RWPE1 (cell line): Measurements from ENCODE around the gene PTBP1.
A peak's percentile ranks its signal among the peaks of the same experiment; 100 is the strongest.
"Not testable (repeated sequence)": the region's sequence is repeated elsewhere in the genome, so short reads cannot be mapped to it uniquely, and the experiment has no call there.

Source experiments
- CTCF ChIA-PET: fragments of 350-600 bp; sonication (Branson Sonifier 250); formaldehyde crosslinking; extraction: SDS; loops from one replicate; lab custom pipeline; 2021; lab: Yijun Ruan, JAX
- POLR2A ChIA-PET: fragments of 400-600 bp; formaldehyde crosslinking; extraction: SDS; loops from one replicate; lab custom pipeline; 2020; ENCODE audit warnings: antibody characterized with exemption; ENCODE audit not compliant: low non-redundant PET; lab: Yijun Ruan, JAX
- DNase-seq: peaks from one replicate; pipeline ENCODE4 v3.0.0; 2012; ENCODE audit warnings: low spot score
- H3K27ac ChIP-seq: fragments of 450-650 bp; 2 replicates; pipeline ENCODE4 v1.5.1; 2017
- TF ChIP-seq, protein P1 (sequence below): fragments of 450-650 bp; conservative IDR thresholded peaks from 2 replicates; pipeline ENCODE4 v1.5.1; 2017; ENCODE audit warnings: low read depth, mild to moderate bottlenecking

The PTBP1 gene

DNA sequence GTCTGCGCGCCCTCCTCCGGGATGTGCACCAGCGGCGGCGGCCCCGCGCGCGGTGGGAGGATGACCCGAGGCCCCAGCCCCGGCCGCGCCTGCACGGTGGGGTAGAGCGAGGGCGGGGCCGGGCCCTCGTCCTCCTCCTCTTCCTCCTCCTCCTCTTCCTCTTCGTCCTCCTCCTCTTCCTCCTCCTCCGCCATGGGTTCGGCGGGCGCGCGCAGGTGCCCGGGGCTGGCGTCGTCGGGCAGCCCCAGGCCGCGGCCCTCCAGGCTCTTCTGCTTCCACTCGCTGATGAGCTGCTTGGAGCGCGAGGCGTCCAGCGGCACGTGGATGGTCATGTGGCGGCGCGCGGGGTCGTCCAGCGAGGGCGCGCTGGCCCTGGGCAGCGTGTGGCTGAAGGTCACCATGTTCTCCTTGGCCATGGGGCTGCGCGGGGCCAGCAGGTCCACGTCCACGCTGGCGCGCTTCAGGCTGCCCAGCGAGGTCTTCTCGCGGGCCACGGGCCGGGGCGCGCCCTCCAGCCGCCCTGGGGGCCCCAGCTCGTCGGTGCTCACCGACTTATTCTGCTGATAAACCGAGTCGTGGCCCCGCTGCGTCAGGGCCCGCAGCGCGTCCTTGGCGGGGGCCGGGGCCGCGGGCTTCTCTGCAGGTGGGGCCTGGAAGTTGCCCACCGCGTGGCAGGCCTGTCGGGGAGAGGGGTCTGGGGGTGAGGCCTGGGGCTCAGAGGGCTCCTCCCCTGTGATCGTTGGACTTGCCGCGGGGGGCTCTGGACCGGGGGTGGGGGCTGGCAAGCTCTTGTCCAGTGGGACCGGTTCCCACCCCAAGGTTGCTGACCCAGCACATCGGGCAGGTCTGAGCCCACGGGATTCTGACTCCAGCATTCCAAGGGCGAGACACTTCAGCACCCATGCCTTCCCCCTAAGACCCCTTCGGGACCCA, 16.2 kb downstream of the PTBP1 start:
- TF ChIP-seq, protein P1, sequence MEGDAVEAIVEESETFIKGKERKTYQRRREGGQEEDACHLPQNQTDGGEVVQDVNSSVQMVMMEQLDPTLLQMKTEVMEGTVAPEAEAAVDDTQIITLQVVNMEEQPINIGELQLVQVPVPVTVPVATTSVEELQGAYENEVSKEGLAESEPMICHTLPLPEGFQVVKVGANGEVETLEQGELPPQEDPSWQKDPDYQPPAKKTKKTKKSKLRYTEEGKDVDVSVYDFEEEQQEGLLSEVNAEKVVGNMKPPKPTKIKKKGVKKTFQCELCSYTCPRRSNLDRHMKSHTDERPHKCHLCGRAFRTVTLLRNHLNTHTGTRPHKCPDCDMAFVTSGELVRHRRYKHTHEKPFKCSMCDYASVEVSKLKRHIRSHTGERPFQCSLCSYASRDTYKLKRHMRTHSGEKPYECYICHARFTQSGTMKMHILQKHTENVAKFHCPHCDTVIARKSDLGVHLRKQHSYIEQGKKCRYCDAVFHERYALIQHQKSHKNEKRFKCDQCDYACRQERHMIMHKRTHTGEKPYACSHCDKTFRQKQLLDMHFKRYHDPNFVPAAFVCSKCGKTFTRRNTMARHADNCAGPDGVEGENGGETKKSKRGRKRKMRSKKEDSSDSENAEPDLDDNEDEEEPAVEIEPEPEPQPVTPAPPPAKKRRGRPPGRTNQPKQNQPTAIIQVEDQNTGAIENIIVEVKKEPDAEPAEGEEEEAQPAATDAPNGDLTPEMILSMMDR: no peak
- ChIA-PET CTCF (no interaction called here), POLR2A (no interaction called here)
- no peak for DNase-seq
- no peak overlapping the region for H3K27ac ChIP-seq

DNA sequence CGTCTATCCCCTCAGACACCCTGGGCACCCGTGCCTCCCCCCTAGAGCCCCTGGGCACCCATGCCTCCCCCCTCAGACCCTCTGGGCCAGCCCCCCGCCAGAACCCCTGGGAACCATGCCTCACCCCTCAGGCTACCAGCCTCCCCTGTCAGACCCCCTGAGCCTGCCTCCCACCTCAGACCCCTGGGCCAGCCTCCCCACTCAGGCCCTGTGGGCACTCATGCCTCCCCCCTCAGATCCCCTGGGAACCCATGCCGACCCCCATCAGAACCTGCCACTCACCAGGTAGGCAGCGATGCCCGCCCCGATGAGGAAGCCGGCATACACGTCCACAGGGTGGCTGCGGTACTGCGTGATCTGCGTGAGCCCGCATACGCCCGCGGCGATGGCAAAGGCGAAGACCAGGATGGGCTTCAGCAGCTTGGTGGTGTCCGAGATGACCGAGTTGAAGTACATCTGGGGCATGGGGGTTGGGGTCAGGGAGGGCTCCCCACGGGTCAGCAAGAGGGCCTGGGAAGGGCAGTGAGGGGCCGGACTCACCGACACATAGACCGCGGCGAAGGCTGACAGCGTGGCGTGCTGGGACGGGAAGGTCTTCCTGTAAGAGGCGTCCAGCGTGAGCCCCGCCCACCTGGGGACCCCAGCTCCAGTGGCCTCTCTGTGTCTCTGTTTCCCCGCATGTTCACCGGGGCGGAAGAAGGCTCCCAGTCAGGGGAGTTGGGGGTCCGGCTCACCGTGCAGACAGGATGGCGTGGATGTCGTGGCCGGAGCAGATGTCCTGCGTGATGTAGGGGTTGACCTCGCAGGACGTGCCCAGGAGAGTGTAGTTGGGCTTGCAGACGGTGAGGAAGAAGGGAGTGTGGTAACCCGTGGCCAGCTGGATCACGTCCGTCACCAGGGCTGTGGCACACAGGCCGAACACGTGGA, 17.2 kb downstream of the PTBP1 start:
- peak overlapping the region; percentile 2; the same call in 1 of the 2 replicates for H3K27ac ChIP-seq
- TF ChIP-seq, protein P1: no peak
- ChIA-PET POLR2A (no interaction called here), CTCF (no interaction called here)
- no peak for DNase-seq

DNA sequence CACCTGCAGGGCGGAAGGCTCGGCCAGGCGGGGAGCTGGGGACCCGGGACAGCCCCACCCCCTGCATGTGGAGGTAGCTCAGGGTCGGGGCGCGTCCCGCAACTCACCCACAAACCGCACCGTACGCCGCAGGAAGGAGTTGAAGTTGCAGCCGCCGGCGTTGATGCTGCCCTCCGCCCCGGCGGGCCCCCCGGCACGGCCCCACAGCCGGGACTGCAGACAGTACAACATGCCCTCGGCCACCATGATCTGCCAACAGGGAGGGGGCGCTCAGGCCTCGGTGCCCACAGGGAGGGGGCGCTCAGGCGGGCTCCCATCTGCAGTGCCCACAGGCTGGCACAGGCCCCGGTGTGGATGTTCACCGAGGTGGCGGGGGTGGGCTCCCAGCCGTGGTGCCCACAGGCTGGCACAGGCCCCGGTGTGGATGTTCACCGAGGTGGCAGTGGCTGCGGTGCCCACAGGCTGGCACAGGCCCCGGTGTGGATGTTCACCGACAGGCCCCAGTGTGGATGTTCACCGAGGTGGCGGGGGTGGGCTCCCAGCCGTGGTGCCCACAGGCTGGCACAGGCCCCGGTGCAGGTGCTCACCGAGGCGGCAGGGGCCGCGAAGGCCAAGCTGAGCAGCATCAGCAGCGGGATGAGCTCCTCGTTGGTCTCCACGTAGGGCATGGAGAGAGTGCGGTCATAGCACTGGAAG, 18.0 kb downstream of the PTBP1 start:
- TF ChIP-seq, protein P1: no peak
- CTCF ChIA-PET: no interaction called here
- POLR2A ChIA-PET: no interaction called here
- DNase-seq: no peak
- H3K27ac ChIP-seq: peak overlapping the region; percentile 2; the same call in 1 of the 2 replicates

DNA sequence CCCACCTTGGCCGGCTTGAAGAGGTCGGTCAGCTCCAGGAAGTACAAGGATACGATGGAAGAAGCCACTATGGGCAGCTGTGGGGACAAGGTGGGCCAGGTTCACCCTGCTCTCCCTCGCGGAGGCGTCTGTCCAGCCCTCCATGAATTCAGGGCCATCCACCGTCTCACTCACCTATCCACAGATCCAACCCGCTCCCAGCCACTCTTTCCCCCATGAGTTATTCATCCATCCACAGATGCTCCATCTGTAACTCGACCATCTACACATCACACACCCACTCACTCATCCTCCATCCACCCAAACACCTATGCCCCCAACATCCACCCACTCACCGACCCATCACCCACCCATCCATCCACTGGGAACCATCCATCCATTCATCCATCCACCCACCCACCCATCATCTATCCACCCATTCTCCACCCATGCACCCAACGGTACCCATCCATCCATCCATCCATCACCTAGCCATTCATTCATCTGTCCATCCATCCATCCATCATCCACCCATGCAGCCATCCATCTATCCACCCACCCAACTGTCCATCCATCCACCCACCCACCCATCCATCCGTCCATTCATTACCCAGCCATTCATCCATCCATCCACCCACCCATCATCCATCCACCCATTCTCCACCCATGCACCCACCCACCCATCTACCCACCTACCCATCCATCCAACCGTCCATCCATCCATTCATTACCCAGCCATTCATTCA, 18.7 kb downstream of the PTBP1 start:
- H3K27ac ChIP-seq: no peak overlapping the region
- TF ChIP-seq, protein P1: no peak
- POLR2A ChIA-PET: no interaction called here
- no peak for DNase-seq
- CTCF ChIA-PET: no interaction called here

DNA sequence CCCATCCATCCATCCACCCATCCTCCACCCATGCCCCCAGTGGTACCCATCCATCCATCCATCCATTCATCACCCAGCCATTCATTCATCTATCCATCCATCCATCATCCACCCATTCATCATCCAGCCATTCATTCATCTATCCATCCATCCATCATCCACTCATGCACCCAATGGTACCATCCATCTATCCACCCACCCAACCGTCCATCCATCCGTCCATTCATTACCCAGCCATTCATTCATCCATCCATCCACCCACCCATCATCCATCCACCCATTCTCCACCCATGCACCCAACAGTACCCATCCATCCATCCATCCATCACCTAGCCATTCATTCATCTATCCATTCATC, 19.2 kb downstream of the PTBP1 start:
- TF ChIP-seq, protein P1: no peak
- no peak for DNase-seq
- ChIA-PET POLR2A (no interaction called here), CTCF (no interaction called here)
- no peak overlapping the region for H3K27ac ChIP-seq

DNA sequence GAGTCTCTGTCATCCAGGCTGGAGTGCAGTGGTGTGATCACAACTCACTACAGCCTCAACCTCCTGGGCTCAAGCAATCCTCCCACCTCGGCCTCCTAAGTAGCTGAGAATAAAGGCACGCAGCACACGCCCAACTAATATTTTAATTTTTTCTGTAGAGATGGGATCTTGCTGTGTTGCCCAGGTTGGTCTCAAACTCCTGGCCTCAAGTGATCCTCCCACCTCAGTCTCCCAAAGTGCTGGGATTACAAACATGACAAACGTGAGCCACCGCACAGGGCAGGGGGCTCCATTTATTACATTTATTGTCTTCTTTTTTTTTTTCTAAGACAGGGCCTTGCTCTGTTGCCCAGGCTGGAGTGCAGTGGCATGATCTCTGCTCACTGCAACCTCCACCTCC, 23.0 kb downstream of the PTBP1 start:
- POLR2A ChIA-PET: not testable (repeated sequence)
- CTCF ChIA-PET: interaction anchor here (0.6 to 0.7 kb wide), 2 partner anchors 17 to 238 kb away, joined by 3 to 4 read pairs; no protein-coding TSS in a partner anchor

More for the DNA sequence above, 23.0 kb downstream of the PTBP1 start:
- not testable (repeated sequence) for H3K27ac ChIP-seq, DNase-seq
